Effector memory CD4-positive, alpha-beta T cell (primary cell): ENCODE measurements around the gene LRCH4.

Experiments
- DNase-seq, 3 donors: peaks; one replicate each; pipeline ENCODE4 v3.0.0-alpha.2; 2020
- H3K27ac ChIP-seq: 2 replicates; pipeline ENCODE4 v1.7.0; 2013; ENCODE audit warnings: mild to moderate bottlenecking, low read length, moderate library complexity; ENCODE audit not compliant: insufficient read depth, poor library complexity, severe bottlenecking
- H3K27me3 ChIP-seq: replicated peaks from 2 replicates; pipeline ENCODE4 v1.7.0; 2013; ENCODE audit warnings: mild to moderate bottlenecking, low read length; ENCODE audit not compliant: insufficient read depth, control insufficient read depth, poor library complexity, severe bottlenecking
- H3K36me3 ChIP-seq: 2 replicates; pipeline ENCODE4 v1.7.0; 2013; ENCODE audit warnings: mild to moderate bottlenecking, low read length, moderate library complexity; ENCODE audit not compliant: control insufficient read depth, insufficient read depth
- H3K4me1 ChIP-seq: 2 replicates; pipeline ENCODE4 v1.7.0; 2013; ENCODE audit warnings: low read length, mild to moderate bottlenecking; ENCODE audit not compliant: control insufficient read depth, insufficient read depth, poor library complexity, severe bottlenecking
- H3K4me3 ChIP-seq: 2 replicates; pipeline ENCODE4 v1.7.0; 2013; ENCODE audit warnings: low read length, low read depth, mild to moderate bottlenecking; ENCODE audit not compliant: insufficient read depth, poor library complexity, severe bottlenecking
- H3K9me3 ChIP-seq: 2 replicates; pipeline ENCODE4 v1.7.0; 2013; ENCODE audit warnings: mild to moderate bottlenecking, low read length, moderate library complexity; ENCODE audit not compliant: control insufficient read depth
- total RNA-seq, 3 donors: gene quantifications; one replicate each; lab custom pipeline; 2026; lab: John Stamatoyannopoulos, UW

Gene LRCH4
- 58.8 to 83.8 (median 61.4) reads per million in 3 donors for total RNA-seq

GRCh38 chr7:100585511-100586265, at the start of gene LRCH4:
Gene LRCH4, minus strand, starts transcription at chr7:100586129. Its CDS starts 29 bp downstream, at chr7:100586100.
- peak; percentile 48 to 64 (median 59) for DNase-seq
- Histone ChIP-seq H3K4me3 (peak within 1 kb of the TSS; percentile 95), H3K9me3 (no peaks in the 10 kb centered on the region), H3K27me3 (no peaks in the 10 kb centered on the region), H3K4me1 (peaks cover 46% of the 10 kb centered on the region), H3K36me3 (peaks cover 15% of the 10 kb centered on the region), H3K27ac (peak within 1 kb of the TSS; percentile 95)

- Histone ChIP-seq H3K4me3 (peak overlapping the region; percentile 78), H3K36me3 (no peaks in the 10 kb centered on the region), H3K9me3 (no peaks in the 10 kb centered on the region), H3K4me1 (peaks cover 9% of the 10 kb centered on the region), H3K27ac (peak overlapping the region; percentile 49), H3K27me3 (no peaks in the 10 kb centered on the region)
- DNase-seq, result peak; percentile 30 to 48 (median 38)
Observed at GRCh38 chr7:100632951-100633717, 47.2 kb upstream of the LRCH4 start.

GRCh38 chr7:100630066-100630465, 44.1 kb upstream of the LRCH4 start:
- DNase-seq, result no peak
- peaks cover 23% of the 10 kb centered on the region for H3K4me1 ChIP-seq
- no peaks in the 10 kb centered on the region for H3K36me3 ChIP-seq
- no peak overlapping the region for H3K4me3 ChIP-seq
- no peaks in the 10 kb centered on the region for H3K27me3 ChIP-seq
- H3K27ac ChIP-seq, result no peak overlapping the region
- H3K9me3 ChIP-seq, result no peaks in the 10 kb centered on the region

GRCh38 chr7:100629117-100629716, 43.3 kb upstream of the LRCH4 start:
- DNase-seq, result no peak
- Histone ChIP-seq H3K27ac (no peak overlapping the region), H3K9me3 (no peaks in the 10 kb centered on the region), H3K4me3 (no peak overlapping the region), H3K36me3 (no peaks in the 10 kb centered on the region), H3K27me3 (no peaks in the 10 kb centered on the region), H3K4me1 (peaks cover 23% of the 10 kb centered on the region)

- peak overlapping the region; percentile 70 for H3K27ac ChIP-seq
- no peaks in the 10 kb centered on the region for H3K36me3 ChIP-seq
- no peaks in the 10 kb centered on the region for H3K27me3 ChIP-seq
- H3K9me3 ChIP-seq, result no peaks in the 10 kb centered on the region
- peak overlapping the region; percentile 60 for H3K4me3 ChIP-seq
- H3K4me1 ChIP-seq, result peaks cover 14% of the 10 kb centered on the region
- no peak for DNase-seq
Observed at GRCh38 chr7:100627238-100627549, 41.3 kb upstream of the LRCH4 start.

- DNase-seq, result peak; percentile 83 to 87 (median 87)
- Histone ChIP-seq H3K4me1 (peaks cover 14% of the 10 kb centered on the region), H3K36me3 (no peaks in the 10 kb centered on the region), H3K27ac (peak overlapping the region; percentile 70), H3K4me3 (peak overlapping the region; percentile 60), H3K27me3 (no peaks in the 10 kb centered on the region), H3K9me3 (no peaks in the 10 kb centered on the region)
Observed at GRCh38 chr7:100626530-100627237, 40.8 kb upstream of the LRCH4 start.

- no peak for DNase-seq
Observed at GRCh38 chr7:100626055-100626454, 40.1 kb upstream of the LRCH4 start.

GRCh38 chr7:100623951-100624824, 38.3 kb upstream of the LRCH4 start:
- Histone ChIP-seq H3K36me3 (no peaks in the 10 kb centered on the region), H3K27me3 (no peaks in the 10 kb centered on the region), H3K4me1 (peaks cover 14% of the 10 kb centered on the region), H3K27ac (no peak overlapping the region), H3K9me3 (no peaks in the 10 kb centered on the region), H3K4me3 (no peak overlapping the region)
- DNase-seq, result no peak

More at GRCh38 chr7:100626055-100626454, 40.1 kb upstream of the LRCH4 start:
- H3K36me3 ChIP-seq, result no peaks in the 10 kb centered on the region
- H3K27ac ChIP-seq, result peak overlapping the region; percentile 70
- peaks cover 14% of the 10 kb centered on the region for H3K4me1 ChIP-seq
- H3K9me3 ChIP-seq, result no peaks in the 10 kb centered on the region
- H3K4me3 ChIP-seq, result peak overlapping the region; percentile 60
- no peaks in the 10 kb centered on the region for H3K27me3 ChIP-seq

- peaks cover 5% of the 10 kb centered on the region for H3K4me1 ChIP-seq
- no peaks in the 10 kb centered on the region for H3K27me3 ChIP-seq
- no peak for DNase-seq
- H3K36me3 ChIP-seq, result no peaks in the 10 kb centered on the region
- H3K4me3 ChIP-seq, result no peak overlapping the region
- no peak overlapping the region for H3K27ac ChIP-seq
- H3K9me3 ChIP-seq, result no peaks in the 10 kb centered on the region
Observed at GRCh38 chr7:100621554-100621953, 35.6 kb upstream of the LRCH4 start.
